WTC11 (cell line): ENCODE data around the gene CEP70. TPM values are rescaled to one million over a fixed set of nuclear protein-coding genes. Genes with fewer than 3 reads are reported as not detected.

Experiments used
- ATAC-seq: fragments of 200-7000 bp; cut with Tn5 transposase; 2 replicates; pipeline ENCODE4 v1.10.0; 2021; ENCODE audit warnings: mild to moderate bottlenecking, moderate library complexity
- CTCF ChIA-PET: fragments of 300-600 bp; sonication (Branson Sonifier 250); formaldehyde crosslinking; loops from one replicate; lab custom pipeline; 2021; ENCODE audit warnings: antibody characterized with exemption; lab: Charles Lee
- POLR2A ChIA-PET: fragments of 350-600 bp; sonication (Branson Sonifier 250); formaldehyde crosslinking; loops from one replicate; lab custom pipeline; 2021; ENCODE audit warnings: antibody characterized with exemption; lab: Charles Lee
- DNase-seq: peaks from one replicate; pipeline ENCODE4 v3.0.0; 2021; ENCODE audit warnings: low spot score
- H3K27ac Mint-ChIP-seq: 2 replicates; pipeline ENCODE4 v1.8.0; 2021; ENCODE audit warnings: mixed read lengths
- H3K27me3 Mint-ChIP-seq: 2 replicates; pipeline ENCODE4 v1.8.0; 2021; ENCODE audit warnings: low read depth, mild to moderate bottlenecking, moderate library complexity, mixed read lengths
- H3K36me3 Mint-ChIP-seq: 2 replicates; pipeline ENCODE4 v1.8.0; 2021; ENCODE audit warnings: mixed read lengths
- H3K4me1 Mint-ChIP-seq: 2 replicates; pipeline ENCODE4 v1.8.0; 2022; ENCODE audit warnings: mixed read lengths
- H3K4me3 Mint-ChIP-seq: 2 replicates; pipeline ENCODE4 v1.8.0; 2021; ENCODE audit warnings: mild to moderate bottlenecking, moderate library complexity, mixed read lengths
- H3K9me3 Mint-ChIP-seq: 2 replicates; pipeline ENCODE4 v1.8.0; 2021; ENCODE audit warnings: mixed read lengths
- AFF4 ChIP-seq: sonication (generic); formaldehyde crosslinking; IDR thresholded peaks from 2 replicates; pipeline ENCODE4 v1.8.1; 2023; ENCODE audit warnings: mild to moderate bottlenecking, missing genetic modification reagents, borderline replicate concordance
- IRF2 ChIP-seq: sonication (generic); formaldehyde crosslinking; IDR thresholded peaks from 2 replicates; pipeline ENCODE4 v1.8.0; 2022; ENCODE audit warnings: low read depth, missing genetic modification reagents, borderline replicate concordance
- KAT7 ChIP-seq: sonication (generic); formaldehyde crosslinking; IDR thresholded peaks from 2 replicates; pipeline ENCODE4 v1.8.1; 2023; ENCODE audit warnings: missing genetic modification reagents, mild to moderate bottlenecking, borderline replicate concordance
- NR2C2 ChIP-seq: sonication (generic); formaldehyde crosslinking; IDR thresholded peaks from 2 replicates; pipeline ENCODE4 v1.8.0; 2022; ENCODE audit warnings: mild to moderate bottlenecking, missing genetic modification reagents
- NR3C1 ChIP-seq: sonication (generic); formaldehyde crosslinking; conservative IDR thresholded peaks from 2 replicates; pipeline ENCODE4 v1.8.1; 2023; ENCODE audit warnings: low read depth, mild to moderate bottlenecking, missing genetic modification reagents
- RORB ChIP-seq: fragments of 250-450 bp; sonication (Bioruptor Pico); IDR thresholded peaks from 2 replicates; pipeline ENCODE4 v1.9.0; 2021; ENCODE audit warnings: mild to moderate bottlenecking
- ZMAT4 ChIP-seq: fragments of 250-450 bp; sonication (Bioruptor Pico); IDR thresholded peaks from 2 replicates; pipeline ENCODE4 v1.9.0; 2021; ENCODE audit warnings: mild to moderate bottlenecking
- ZNF219 ChIP-seq: sonication (generic); formaldehyde crosslinking; IDR thresholded peaks from 2 replicates; pipeline ENCODE4 v1.8.0; 2023; ENCODE audit warnings: missing genetic modification reagents, mild to moderate bottlenecking, borderline replicate concordance
- ZNF425 ChIP-seq: fragments of 250-450 bp; sonication (Bioruptor Pico); conservative IDR thresholded peaks from 2 replicates; pipeline ENCODE4 v1.9.0; 2021; ENCODE audit warnings: mild to moderate bottlenecking
- total RNA-seq: library from RNA; stranded (reverse); gene quantifications from 3 replicates; pipeline ENCODE4 v1.2.3, GENCODE V29; 2021
- TF ChIP-seq, protein P1 (sequence below): sonication (generic); formaldehyde crosslinking; IDR thresholded peaks from 2 replicates; pipeline ENCODE4 v1.8.0; 2023; ENCODE audit warnings: mild to moderate bottlenecking, missing genetic modification reagents
- TF ChIP-seq, protein P2 (sequence below): sonication (generic); formaldehyde crosslinking; IDR thresholded peaks from 2 replicates; pipeline ENCODE4 v1.8.0; 2023; ENCODE audit warnings: missing genetic modification reagents
- TF ChIP-seq, protein P3 (sequence below): sonication (generic); formaldehyde crosslinking; IDR thresholded peaks from 2 replicates; pipeline ENCODE4 v1.8.0; 2023; ENCODE audit warnings: missing genetic modification reagents, mild to moderate bottlenecking, borderline replicate concordance

CEP70 gene
- total RNA-seq, 1 experiment from 2014 or later = 27.2 TPM

- Mint-ChIP-seq H3K36me3 (peaks cover 3% of the 10 kb centered on the region), H3K4me3 (no peak overlapping the region), H3K4me1 (peaks cover 6% of the 10 kb centered on the region), H3K9me3 (no peaks in the 10 kb centered on the region), H3K27ac (no peak overlapping the region), H3K27me3 (no peaks in the 10 kb centered on the region)
- ChIA-PET POLR2A (no interaction called here), CTCF (interaction anchor here (0.8 to 5.0 kb wide), 3 partner anchors 9 to 466 kb away, joined by 3 to 26 read pairs (median 4); no protein-coding TSS in a partner anchor)
- TF ChIP-seq NR2C2 (CRISPR knock-in tag) = no peak
- TF ChIP-seq, protein P1, sequence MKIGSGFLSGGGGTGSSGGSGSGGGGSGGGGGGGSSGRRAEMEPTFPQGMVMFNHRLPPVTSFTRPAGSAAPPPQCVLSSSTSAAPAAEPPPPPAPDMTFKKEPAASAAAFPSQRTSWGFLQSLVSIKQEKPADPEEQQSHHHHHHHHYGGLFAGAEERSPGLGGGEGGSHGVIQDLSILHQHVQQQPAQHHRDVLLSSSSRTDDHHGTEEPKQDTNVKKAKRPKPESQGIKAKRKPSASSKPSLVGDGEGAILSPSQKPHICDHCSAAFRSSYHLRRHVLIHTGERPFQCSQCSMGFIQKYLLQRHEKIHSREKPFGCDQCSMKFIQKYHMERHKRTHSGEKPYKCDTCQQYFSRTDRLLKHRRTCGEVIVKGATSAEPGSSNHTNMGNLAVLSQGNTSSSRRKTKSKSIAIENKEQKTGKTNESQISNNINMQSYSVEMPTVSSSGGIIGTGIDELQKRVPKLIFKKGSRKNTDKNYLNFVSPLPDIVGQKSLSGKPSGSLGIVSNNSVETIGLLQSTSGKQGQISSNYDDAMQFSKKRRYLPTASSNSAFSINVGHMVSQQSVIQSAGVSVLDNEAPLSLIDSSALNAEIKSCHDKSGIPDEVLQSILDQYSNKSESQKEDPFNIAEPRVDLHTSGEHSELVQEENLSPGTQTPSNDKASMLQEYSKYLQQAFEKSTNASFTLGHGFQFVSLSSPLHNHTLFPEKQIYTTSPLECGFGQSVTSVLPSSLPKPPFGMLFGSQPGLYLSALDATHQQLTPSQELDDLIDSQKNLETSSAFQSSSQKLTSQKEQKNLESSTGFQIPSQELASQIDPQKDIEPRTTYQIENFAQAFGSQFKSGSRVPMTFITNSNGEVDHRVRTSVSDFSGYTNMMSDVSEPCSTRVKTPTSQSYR = no peak
- DNase-seq (no peak), ATAC-seq (no peak)
Observed at GRCh38 chr3:138469874-138470273, 124.2 kb downstream of the CEP70 start.

DNA sequence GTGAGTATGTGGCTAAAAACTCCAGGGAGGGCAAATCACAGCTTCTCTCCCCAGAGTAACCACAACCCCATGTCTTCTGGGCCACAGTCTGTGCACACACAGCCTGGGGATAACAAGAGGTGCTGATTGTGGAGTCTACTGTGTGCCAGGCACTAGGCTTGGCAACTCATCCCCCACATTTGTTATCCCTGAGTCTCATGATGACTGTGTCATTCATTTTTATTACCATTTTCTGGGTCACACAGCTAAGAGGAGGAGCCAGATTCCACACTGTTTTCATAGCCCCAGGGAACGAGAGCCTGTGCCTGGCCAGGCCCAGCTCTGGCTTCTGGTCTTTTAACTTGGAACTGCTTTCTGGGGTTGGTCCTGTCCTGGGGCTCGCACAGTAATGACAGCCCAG lies 125.2 kb downstream of the CEP70 start:
- POLR2A ChIA-PET = no interaction called here

More for the DNA sequence above, 125.2 kb downstream of the CEP70 start:
- Mint-ChIP-seq H3K4me3 (no peak overlapping the region), H3K27me3 (no peaks in the 10 kb centered on the region), H3K27ac (no peak overlapping the region), H3K9me3 (no peaks in the 10 kb centered on the region), H3K4me1 (peaks cover 6% of the 10 kb centered on the region), H3K36me3 (peaks cover 3% of the 10 kb centered on the region)
- TF ChIP-seq ZNF219 (CRISPR knock-in tag) = no peak
- no peak for TF ChIP-seq IRF2 (CRISPR knock-in tag)
- no peak for TF ChIP-seq KAT7 (CRISPR knock-in tag)
- TF ChIP-seq RORB (CRISPR knock-in tag) = no peak
- TF ChIP-seq, protein P2, sequence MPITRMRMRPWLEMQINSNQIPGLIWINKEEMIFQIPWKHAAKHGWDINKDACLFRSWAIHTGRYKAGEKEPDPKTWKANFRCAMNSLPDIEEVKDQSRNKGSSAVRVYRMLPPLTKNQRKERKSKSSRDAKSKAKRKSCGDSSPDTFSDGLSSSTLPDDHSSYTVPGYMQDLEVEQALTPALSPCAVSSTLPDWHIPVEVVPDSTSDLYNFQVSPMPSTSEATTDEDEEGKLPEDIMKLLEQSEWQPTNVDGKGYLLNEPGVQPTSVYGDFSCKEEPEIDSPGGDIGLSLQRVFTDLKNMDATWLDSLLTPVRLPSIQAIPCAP (CRISPR knock-in tag) = no peak
- TF ChIP-seq ZMAT4 (CRISPR knock-in tag) = no peak
- TF ChIP-seq, protein P3, sequence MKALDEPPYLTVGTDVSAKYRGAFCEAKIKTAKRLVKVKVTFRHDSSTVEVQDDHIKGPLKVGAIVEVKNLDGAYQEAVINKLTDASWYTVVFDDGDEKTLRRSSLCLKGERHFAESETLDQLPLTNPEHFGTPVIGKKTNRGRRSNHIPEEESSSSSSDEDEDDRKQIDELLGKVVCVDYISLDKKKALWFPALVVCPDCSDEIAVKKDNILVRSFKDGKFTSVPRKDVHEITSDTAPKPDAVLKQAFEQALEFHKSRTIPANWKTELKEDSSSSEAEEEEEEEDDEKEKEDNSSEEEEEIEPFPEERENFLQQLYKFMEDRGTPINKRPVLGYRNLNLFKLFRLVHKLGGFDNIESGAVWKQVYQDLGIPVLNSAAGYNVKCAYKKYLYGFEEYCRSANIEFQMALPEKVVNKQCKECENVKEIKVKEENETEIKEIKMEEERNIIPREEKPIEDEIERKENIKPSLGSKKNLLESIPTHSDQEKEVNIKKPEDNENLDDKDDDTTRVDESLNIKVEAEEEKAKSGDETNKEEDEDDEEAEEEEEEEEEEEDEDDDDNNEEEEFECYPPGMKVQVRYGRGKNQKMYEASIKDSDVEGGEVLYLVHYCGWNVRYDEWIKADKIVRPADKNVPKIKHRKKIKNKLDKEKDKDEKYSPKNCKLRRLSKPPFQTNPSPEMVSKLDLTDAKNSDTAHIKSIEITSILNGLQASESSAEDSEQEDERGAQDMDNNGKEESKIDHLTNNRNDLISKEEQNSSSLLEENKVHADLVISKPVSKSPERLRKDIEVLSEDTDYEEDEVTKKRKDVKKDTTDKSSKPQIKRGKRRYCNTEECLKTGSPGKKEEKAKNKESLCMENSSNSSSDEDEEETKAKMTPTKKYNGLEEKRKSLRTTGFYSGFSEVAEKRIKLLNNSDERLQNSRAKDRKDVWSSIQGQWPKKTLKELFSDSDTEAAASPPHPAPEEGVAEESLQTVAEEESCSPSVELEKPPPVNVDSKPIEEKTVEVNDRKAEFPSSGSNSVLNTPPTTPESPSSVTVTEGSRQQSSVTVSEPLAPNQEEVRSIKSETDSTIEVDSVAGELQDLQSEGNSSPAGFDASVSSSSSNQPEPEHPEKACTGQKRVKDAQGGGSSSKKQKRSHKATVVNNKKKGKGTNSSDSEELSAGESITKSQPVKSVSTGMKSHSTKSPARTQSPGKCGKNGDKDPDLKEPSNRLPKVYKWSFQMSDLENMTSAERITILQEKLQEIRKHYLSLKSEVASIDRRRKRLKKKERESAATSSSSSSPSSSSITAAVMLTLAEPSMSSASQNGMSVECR (CRISPR knock-in tag) = no peak
- TF ChIP-seq AFF4 (CRISPR knock-in tag) = no peak
- no peak for TF ChIP-seq NR3C1
- no peak for TF ChIP-seq ZNF425 (CRISPR knock-in tag)
- DNase-seq = no peak
- ATAC-seq = no peak
- CTCF ChIA-PET = interaction anchor here (0.5 to 5.0 kb wide), 2 partner anchors 10 to 79 kb away, joined by 3 to 26 read pairs; no protein-coding TSS in a partner anchor
